Prostate gland (tissue), 2 donors: ENCODE data around the gene EHBP1.

Experiments used
- POLR2A ChIP-seq: fragments of 450-650 bp; IDR thresholded peaks from one replicate; pipeline ENCODE4 v1.6.1; 2016; ENCODE audit warnings: antibody characterized with exemption, mild to moderate bottlenecking
- POLR2AphosphoS5 ChIP-seq: sonication (generic); formaldehyde crosslinking; IDR thresholded peaks from one replicate; pipeline ENCODE4 v1.6.1; 2017; ENCODE audit warnings: antibody characterized with exemption
- TF ChIP-seq, protein P1 (sequence below), 4 experiments: fragments of 200-600 bp in 2 of 4; fragments of 450-650 bp in 2 of 4; sonication (generic) in 2 of 4; IDR thresholded peaks; 1 replicate in 3 of 4; 2 replicates in 1 of 4; pipeline ENCODE4 v1.5.1; 2016 to 2019; ENCODE audit warnings: antibody characterized with exemption in 4 of 4, mild to moderate bottlenecking in 2 of 4, moderate library complexity in 2 of 4

DNA sequence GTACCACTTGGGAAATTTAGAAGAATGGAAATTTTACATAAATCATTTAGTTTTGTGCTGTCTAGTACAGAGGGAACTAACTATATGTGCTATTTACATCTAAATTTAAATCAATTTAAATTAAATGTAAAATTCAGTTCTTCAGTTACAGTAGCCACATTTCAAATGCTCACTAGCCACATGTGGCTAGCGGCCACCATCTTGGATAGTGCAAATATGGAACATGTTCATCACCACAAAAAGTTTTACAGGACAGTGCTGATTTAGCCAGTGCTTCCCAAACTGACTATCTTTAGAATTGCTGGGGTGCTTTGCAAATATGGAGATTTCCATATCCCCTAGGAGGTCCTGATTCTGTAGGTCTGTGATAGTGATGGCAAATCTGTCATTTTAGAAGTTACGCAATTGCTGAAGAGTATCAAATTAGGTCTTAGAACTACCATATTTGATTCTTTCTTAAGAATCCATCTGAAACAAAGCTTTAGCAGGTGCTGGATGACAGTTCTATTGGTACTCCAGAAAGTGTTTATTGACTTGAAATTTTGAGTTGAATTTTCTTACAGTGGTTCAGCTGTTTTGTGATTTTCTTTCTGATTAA, 12.8 kb downstream of the EHBP1 start:
- TF ChIP-seq, protein P1, sequence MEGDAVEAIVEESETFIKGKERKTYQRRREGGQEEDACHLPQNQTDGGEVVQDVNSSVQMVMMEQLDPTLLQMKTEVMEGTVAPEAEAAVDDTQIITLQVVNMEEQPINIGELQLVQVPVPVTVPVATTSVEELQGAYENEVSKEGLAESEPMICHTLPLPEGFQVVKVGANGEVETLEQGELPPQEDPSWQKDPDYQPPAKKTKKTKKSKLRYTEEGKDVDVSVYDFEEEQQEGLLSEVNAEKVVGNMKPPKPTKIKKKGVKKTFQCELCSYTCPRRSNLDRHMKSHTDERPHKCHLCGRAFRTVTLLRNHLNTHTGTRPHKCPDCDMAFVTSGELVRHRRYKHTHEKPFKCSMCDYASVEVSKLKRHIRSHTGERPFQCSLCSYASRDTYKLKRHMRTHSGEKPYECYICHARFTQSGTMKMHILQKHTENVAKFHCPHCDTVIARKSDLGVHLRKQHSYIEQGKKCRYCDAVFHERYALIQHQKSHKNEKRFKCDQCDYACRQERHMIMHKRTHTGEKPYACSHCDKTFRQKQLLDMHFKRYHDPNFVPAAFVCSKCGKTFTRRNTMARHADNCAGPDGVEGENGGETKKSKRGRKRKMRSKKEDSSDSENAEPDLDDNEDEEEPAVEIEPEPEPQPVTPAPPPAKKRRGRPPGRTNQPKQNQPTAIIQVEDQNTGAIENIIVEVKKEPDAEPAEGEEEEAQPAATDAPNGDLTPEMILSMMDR (IDR thresholded peaks at IDR 0.05), result no peak
- TF ChIP-seq POLR2AphosphoS5 (no peak), POLR2A (no peak)
